GM18498 (cell line): Measurements from ENCODE around the gene TMEM203.
"Not testable (repeated sequence)": the region's sequence is repeated elsewhere in the genome, so short reads cannot be mapped to it uniquely, and the experiment has no call there.

ENCODE experiments used
- ATAC-seq: cut with Tn5 transposase; IDR thresholded peaks from one replicate; pipeline ENCODE4 v1.9.1; 2021; ENCODE audit warnings: mild to moderate bottlenecking, moderate library complexity; ENCODE audit not compliant: unreplicated experiment

The TMEM203 gene

GRCh38 chr9:137242269-137243203, 37.1 kb upstream of the TMEM203 start:
- ATAC-seq: no peak

DNA sequence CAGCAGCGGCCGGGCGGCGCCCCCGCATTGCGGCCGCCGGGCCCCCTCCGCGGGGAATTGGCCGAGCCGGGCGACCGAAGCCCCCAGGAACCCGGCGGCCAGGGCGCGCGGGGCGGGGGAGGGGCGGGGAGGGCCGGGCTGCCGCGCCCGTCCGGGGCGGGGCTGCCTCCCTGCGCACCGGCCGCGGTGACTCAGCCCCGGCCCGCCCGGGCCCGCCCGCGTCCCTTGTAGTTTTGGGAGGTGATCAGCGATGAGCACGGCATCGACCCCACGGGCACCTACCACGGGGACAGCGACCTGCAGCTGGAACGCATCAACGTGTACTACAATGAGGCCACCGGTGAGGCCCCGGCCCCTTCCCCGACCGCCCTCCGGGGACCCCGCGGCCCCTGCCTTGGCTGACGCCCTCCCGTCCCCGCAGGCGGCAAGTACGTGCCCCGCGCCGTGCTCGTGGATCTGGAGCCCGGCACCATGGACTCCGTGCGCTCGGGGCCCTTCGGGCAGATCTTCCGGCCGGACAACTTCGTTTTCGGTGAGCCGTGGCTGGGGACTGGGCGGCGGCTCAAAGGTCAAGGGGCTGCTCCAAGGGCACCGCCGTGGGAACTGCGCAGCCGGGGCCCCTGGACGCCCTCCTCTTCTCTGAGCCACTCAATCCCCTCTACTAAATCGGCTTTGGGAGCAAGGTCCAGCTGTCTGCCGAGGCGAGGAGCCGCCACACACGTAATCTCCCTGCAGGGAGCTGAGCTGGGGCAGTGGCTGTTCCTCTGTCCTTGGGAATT, 36.2 kb upstream of the TMEM203 start:
- ATAC-seq: peak; percentile 11

DNA sequence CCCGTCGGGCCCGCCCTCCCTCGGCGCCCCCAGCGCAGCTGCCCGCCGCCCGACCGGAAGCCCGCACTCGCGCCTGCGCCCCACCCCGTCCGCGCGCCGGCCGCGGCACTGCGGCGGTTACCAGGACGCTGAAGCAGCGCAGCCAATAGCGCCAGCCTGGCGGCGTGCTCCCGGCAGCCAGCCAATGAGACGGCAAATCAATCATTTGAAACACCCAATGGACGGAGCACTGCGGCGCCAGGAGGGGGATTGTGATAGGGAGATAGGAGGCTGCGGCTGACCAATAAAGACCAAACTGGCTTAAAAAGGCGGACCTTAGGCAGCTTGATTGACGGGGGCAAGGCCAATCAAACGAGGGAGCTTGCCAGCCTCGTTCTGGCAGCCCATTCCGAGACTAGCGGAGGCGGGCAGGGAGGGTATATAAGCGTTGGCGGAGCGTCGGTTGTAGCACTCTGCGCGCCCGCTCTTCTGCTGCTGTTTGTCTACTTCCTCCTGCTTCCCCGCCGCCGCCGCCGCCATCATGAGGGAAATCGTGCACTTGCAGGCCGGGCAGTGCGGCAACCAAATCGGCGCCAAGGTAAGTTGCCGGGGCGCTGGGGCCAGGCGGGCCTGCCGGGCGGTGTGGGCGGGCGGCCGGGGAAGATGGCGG, 35.5 kb upstream of the TMEM203 start, which contains the start of gene TUBB4B:
TUBB4B (plus strand) TSS at position 447 of the 649 bp plus-strand sequence; CDS start at position 521, 74 bp downstream.
- ATAC-seq: peak; percentile 71

DNA sequence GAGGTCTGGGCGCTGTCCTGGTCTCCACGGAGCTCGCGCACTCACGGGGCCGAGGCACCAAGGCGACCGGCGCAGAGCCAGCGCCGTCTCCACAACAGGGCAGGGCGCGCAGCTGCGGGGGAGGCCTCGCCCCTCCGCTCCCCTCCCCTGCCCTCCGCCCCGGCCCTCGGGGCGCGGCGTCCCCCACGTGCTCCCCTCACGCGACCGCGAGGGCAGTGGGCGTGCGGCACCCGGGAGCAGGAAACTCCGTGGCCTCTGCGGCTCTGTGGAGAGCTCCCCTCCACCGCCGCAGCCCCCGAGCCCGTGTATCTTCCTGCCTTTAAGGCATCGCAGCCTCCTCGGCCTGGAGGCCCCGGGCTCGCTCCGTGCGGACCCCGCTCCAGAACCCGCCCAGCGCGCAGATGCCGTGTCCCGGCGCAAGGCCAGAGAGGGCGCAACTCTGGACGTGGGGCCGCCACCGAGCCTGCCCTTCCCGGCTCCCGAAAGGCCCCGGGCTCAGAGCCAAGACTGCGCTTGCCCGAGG, 34.9 kb upstream of the TMEM203 start:
- peak; percentile 26 for ATAC-seq

GRCh38 chr9:137239541-137240200, 34.2 kb upstream of the TMEM203 start:
- not testable (repeated sequence) for ATAC-seq

DNA sequence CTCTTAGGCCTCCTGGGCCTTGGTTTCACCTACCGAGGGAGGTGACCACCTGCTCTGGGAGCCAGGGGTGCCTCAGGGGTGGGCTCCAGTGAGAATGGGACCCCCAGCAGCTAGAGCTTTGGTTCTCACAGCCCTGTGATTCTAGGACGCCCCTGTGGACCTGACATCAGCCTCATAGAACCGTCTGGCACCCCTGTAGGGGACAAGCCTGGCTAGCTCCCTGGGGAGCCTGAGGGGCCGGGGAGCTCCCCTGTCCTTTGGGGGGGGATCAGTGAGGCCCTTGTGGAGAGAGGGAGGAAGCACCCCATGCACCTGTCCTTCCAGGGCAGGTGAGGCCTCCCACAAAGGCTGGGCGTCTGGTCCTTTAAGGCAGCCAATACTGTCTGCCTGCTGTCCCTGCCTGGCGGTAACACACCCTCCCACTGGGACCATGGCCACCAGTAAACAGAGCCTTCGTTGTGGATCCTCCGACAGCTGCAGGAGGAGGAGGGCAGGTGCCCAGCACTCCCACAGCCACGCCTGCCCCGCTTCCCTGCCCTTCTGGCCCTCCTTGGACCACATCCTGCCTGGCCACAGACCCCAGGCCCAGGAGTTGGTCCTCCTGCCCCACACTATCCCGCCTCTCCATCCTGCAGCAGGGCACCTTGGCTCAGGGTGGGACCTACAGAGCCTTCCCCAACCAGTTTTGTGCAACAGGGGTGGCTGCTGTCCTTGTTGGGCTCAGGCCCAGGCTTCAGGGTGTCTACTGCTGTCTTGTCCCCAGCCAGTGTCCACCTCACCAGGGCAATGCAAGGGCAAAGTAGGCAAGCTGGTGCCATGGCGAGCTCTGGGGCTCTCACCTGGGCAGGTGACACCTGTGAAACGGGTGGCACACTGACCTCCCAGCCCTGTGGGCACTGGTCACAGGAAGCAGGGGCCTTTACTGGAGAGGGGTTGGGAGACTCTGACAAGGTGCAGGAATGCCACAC, 32.6 kb upstream of the TMEM203 start:
- ATAC-seq: no peak

GRCh38 chr9:137236936-137237421, 31.5 kb upstream of the TMEM203 start:
- no peak for ATAC-seq

DNA sequence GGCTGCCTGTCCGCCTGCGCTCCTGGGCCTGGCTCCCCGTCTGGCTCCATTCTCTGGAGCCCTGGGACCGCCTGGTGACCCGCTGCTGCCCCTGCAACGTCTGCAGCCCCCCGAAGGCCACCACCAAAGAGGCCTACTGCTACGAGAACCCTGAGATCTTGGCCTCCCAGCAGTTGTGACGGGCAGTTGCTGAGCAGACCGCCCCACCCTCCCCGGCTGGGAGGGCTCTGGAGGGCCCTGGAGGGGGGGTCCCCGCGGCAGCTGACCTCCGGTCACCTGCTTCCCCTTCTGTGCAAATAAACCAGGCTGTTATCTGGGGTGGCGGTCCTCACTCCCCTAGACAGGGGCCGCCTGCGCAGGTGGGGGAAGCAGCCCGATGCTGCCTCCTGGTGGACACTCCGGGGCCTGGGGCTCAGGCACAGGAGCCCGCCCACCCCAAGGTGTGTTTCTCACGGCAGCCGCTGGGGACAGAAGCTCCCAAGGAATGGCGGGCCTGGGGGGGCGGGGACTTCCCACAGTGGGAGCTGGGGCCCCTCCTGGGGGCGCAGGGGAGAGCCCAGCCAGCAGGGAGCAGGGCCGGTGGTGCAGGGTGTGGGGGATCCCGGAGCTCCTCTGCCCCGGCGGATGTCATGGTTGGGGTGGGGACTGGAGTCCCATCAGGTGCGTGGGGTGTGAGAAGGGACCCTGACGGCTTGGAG, 30.9 kb upstream of the TMEM203 start:
- no peak for ATAC-seq

DNA sequence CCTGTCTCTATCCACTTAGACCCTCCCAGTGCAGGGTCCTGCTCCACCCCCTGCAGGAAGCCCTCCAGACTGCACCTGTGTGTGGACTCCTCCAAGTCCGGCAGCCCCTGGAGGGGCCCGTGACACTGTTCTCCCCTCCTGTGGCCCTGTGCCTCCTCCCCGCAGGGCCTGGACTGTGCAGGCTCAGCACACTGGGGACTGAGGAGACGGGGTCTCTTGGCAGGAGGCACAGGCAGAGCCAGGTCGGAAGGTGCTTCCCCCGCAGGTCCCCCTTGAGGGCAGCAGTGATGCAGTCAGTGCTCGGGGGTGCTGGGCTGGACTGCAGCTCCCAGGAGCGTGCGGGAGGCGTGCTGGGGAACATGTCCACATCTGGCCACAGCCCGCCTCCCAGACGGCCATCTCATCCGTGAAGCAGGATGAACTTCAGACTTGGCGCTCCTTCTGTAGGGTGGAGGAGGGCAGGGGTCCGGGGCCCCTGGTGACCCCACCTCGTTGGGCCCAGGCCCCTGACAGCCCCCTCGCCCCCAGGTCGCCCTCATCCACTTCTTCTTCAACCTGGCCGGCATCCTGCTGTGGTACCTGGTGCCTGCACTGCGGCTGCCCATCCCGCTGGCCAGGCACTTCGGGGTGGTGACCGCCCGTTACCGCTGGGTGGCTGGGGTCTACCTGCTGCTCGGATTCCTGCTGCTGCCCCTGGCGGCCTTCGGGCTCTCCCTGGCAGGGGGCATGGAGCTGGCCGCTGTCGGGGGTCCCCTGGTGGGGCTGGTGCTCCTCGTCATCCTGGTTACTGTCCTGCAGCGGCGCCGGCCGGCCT, 30.2 kb upstream of the TMEM203 start:
- ATAC-seq: no peak

DNA sequence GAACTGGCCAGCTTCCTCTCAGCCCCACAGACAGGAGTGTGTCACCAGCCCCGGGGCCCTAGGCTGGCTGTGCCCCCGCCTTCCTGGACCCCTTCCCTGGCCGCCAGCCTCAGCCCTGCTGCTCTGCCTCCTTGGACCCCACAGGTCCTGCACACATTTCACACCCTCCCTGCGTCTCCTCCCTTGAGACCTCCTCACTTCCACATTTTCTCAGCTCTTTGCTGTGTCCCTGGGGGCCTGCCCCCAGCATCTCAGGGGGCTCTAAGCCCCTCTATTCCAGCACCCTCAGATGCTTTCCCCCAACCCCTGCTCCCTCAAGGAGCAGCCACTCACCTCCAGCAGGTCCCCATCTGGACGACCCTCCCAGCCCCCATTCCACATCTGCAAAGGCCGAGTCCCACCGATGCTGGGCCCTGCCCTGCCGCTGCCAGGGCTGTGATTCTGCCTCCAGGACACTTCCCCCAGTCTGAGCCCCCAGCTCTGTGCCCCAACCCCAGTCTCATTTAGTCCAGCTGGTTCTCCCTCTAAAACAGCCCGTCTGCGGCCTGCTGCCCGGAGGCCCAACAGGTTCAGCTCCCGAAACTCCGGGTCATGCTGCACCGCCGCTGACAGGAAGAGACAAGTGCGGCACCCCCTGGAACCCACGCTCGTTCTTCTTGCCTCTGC, 29.4 kb upstream of the TMEM203 start:
- ATAC-seq: no peak

- ATAC-seq: no peak
These were observed 28.7 kb upstream of the TMEM203 start for GRCh38 chr9:137234055-137234697.

GRCh38 chr9:137233143-137233980, 27.9 kb upstream of the TMEM203 start:
- no peak for ATAC-seq

- no peak for ATAC-seq
These were observed 27.1 kb upstream of the TMEM203 start for GRCh38 chr9:137232510-137232909.

GRCh38 chr9:137232101-137232500, 26.7 kb upstream of the TMEM203 start:
- ATAC-seq: no peak

DNA sequence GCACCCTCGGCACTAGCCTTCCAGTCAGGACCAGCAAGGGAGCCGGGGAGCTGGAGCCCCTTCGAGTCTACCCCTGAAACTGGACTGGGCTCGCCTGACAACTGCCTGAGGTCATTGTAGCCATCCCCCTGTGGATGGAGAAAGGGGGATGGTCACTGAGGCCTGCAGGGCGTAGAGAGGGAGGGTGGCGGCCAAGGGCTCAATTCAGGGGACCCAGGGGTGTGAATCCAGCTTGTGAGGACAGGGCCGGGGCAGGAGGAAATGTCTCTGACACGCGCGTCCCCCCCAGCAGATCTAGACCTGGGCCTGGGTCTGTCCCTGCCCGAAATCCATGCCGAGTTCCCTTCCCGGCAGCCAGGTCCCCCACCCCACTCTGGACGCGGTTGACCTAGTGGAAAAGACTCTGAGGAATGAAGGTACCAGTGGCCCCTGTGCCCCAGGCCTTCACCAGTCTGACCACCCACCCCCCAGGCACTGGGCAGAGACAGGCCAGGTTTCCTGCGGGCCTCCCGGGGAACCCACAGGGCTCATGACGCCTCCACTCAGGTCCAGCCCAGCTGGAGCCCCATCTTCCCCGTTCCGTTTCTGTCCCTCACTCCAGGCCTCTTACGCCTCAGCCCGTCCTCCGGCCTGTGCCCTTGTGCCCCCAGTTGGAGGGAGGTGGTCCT, 26.1 kb upstream of the TMEM203 start:
- ATAC-seq: no peak
